Measurements from ENCODE around the gene PCIF1.
"Not testable (repeated sequence)": the region's sequence is repeated elsewhere in the genome, so short reads cannot be mapped to it uniquely, and the experiment has no call there.

PCIF1 gene

DNA sequence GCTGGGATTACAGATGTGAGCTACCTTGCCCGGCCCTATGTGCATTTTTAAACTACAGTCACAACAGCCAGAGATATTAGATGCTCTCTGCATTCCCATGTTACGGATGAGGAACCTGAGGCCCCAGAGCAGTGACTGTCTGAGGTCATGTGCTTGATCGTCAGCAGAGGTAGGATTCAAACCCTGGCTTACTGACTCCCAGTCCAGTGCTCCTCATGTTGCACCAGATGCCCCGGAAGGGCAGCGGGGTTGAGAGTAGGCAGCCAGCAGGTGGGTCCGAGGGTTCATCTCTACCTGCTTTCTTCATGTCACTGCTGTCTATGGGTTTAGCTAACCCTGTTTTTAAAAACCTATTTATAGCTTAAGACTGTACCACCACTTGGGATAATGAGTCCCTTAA, 46.8 kb downstream of the PCIF1 start:
- POLR2A ChIA-PET: no interaction called here
- CTCF ChIA-PET: interaction anchor here (0.8 to 3.8 kb wide), 2 partner anchors 11 to 33 kb away, joined by 3 to 21 read pairs; no protein-coding TSS in a partner anchor
- H3K4me3 ChIP-seq (ENCODE audit: low read depth, low read length): no peak overlapping the region
- TF ChIP-seq, protein P1, sequence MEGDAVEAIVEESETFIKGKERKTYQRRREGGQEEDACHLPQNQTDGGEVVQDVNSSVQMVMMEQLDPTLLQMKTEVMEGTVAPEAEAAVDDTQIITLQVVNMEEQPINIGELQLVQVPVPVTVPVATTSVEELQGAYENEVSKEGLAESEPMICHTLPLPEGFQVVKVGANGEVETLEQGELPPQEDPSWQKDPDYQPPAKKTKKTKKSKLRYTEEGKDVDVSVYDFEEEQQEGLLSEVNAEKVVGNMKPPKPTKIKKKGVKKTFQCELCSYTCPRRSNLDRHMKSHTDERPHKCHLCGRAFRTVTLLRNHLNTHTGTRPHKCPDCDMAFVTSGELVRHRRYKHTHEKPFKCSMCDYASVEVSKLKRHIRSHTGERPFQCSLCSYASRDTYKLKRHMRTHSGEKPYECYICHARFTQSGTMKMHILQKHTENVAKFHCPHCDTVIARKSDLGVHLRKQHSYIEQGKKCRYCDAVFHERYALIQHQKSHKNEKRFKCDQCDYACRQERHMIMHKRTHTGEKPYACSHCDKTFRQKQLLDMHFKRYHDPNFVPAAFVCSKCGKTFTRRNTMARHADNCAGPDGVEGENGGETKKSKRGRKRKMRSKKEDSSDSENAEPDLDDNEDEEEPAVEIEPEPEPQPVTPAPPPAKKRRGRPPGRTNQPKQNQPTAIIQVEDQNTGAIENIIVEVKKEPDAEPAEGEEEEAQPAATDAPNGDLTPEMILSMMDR (IDR thresholded peaks at IDR 0.05; ENCODE audit: insufficient read depth, low read length, missing control alignments): no peak
- no peak for DNase-seq (ENCODE audit: low read depth, low spot score)

DNA sequence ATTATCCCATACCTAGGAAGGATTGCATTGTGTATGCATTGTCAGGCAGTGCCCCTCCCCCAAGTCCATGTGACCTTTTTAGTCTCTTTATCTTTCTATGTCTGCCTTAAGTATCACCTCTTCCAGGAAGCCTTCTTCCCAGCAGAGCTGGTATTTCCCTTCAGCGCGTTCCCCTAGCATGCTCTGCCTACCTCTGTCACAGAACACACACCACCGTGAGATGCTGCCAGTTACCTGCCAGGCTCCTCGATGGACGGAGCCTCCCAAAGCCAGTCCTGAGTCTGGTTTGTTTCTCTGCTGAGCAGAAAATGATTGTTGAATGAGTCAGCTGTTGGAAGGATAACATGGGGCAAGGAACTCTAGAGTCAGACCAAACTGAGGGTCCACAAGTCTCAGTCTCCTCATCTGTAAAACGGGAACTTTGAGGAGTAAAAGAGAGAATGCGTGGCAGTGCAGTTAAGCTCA, 48.8 kb downstream of the PCIF1 start:
- no peak for DNase-seq (ENCODE audit: low read depth, low spot score)
- POLR2A ChIA-PET: interaction anchor here (0.6 kb wide), 1 partner anchor 85 kb away, joined by 3 read pairs; no protein-coding TSS in a partner anchor
- H3K4me3 ChIP-seq (ENCODE audit: low read depth, low read length): no peak overlapping the region

DNA sequence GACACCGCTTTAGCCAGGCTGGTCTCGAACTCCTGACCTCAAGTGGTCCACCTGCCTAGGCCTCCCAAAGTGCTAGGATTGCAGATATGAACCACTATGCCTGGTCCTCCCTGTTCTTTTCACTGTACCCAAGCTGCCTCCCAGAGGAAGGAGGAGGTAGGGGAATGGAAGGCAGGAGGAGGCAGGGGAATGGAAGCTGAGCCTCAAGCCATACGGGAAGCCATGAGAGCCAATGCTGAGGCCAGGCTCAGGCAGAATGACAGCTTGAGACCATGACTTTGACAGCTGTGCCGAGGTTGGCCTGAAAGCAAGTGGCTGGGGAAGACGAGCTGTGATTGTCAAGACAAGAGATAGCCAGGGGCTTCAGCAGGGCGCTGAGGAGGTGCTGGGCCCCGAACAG, 51.1 kb downstream of the PCIF1 start:
- POLR2A ChIA-PET: no interaction called here

More for the DNA sequence above, 48.8 kb downstream of the PCIF1 start:
- TF ChIP-seq, protein P1 (IDR thresholded peaks at IDR 0.05; ENCODE audit: insufficient read depth, low read length, missing control alignments): no peak
- CTCF ChIA-PET: interaction anchor here (1.9 to 3.8 kb wide), 3 partner anchors 13 to 184 kb away, joined by 5 to 21 read pairs (median 8); no protein-coding TSS in a partner anchor

DNA sequence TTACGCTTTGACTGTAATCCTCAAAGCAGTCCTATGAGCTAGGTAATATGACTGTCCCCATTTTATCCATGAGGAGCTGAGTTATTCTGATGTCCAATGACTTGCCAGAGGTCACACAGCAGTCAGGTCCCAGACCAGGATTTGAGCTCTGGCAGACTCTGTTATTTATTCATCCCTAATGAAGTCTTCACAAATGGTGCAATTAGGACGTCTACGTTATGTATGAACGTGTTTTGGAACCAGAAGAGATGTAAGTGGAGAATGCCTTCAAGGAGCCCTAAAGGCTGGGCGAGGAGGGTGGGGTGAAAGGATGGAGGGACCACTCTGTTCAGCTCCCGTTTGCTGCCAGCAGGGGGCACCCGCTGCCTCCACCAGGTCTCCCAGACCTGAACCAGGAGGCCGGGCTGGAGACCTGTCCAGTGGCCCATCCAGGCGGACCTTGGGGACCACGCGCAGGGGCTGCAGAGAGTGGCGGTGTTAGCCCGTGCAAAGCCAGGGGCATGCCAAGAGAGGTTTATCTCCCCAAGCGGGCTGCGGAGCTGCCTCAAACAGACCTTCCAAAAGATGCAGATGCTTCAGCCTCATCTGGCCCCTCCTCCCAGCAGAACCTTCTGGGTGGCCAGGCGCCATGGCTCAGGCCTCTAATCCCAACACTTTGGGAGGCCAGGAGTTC, 52.8 kb downstream of the PCIF1 start:
- DNase-seq (ENCODE audit: low read depth, low spot score): no peak
- ChIA-PET POLR2A (no interaction called here), CTCF (interaction anchor here (0.7 to 6.4 kb wide), 22 partner anchors 8 to 451 kb away, joined by 3 to 74 read pairs (median 6); partner anchors contain the start of genes CTSA, MMP9, NEURL2 and ZNF335)

More for the DNA sequence above, 51.1 kb downstream of the PCIF1 start:
- CTCF ChIA-PET: interaction anchor here (0.9 to 6.4 kb wide), 8 partner anchors 10 to 363 kb away, joined by 3 to 74 read pairs (median 6); partner anchors contain the start of gene ZNF335
- DNase-seq (ENCODE audit: low read depth, low spot score): no peak
- TF ChIP-seq, protein P1 (IDR thresholded peaks at IDR 0.05; ENCODE audit: insufficient read depth, low read length, missing control alignments): no peak
- no peak overlapping the region for H3K4me3 ChIP-seq (ENCODE audit: low read depth, low read length)

DNA sequence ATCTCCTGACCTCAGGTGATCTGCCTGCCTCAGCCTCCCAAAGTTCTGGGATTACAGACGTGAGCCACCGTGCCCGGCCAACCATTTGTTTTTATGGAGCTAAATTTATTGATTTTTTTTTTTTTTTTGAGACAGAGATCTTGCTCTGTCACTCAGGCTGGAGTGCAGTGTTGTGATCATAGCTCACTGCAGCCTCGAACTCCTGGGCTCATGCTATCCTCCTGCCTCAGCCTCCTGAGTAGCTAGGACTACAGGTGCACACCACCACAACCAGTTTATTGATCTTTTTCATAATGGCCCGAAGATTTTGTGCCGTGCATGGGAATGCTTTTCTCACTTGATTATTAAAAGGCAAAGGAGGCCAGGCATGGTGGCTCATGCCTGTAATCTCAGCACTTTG, 54.3 kb downstream of the PCIF1 start:
- H3K4me3 ChIP-seq (ENCODE audit: low read depth, low read length): not testable (repeated sequence)

More for the DNA sequence above, 52.8 kb downstream of the PCIF1 start:
- no peak overlapping the region for H3K4me3 ChIP-seq (ENCODE audit: low read depth, low read length)
- TF ChIP-seq, protein P1 (IDR thresholded peaks at IDR 0.05; ENCODE audit: insufficient read depth, low read length, missing control alignments): peak; percentile 93

DNA sequence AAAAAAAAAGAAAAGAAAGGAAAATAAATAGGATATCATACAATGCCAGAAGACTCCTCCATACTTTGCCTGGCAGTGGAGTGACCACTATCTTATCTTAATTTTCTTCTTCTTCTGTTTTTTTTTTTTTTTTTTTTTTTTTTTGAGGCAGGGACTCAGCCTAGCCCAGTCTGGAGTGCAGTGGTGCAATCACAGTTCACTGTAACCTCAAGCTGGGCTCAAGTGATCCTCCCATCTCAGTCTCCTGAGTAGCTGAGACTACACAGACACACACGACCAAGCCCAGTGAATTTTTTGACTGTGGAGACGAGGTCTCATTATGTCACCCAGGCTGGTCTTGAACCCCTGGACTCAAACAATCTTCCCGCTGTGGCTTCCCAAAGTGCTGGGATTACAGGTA, 57.1 kb downstream of the PCIF1 start:
- POLR2A ChIA-PET: no interaction called here
- CTCF ChIA-PET: interaction anchor here (2.9 to 6.4 kb wide), 2 partner anchors 9 to 22 kb away, joined by 18 to 51 read pairs; no protein-coding TSS in a partner anchor

More for the DNA sequence above, 54.3 kb downstream of the PCIF1 start:
- DNase-seq (ENCODE audit: low read depth, low spot score); POLR2A ChIA-PET: not testable (repeated sequence)
- CTCF ChIA-PET: interaction anchor here (2.1 to 6.4 kb wide), 4 partner anchors 12 to 186 kb away, joined by 10 to 74 read pairs (median 34); partner anchors contain the start of gene ZNF335

More for the DNA sequence above, 57.1 kb downstream of the PCIF1 start:
- H3K4me3 ChIP-seq (ENCODE audit: low read depth, low read length): no peak overlapping the region
- TF ChIP-seq, protein P1 (IDR thresholded peaks at IDR 0.05; ENCODE audit: insufficient read depth, low read length, missing control alignments): no peak
- DNase-seq (ENCODE audit: low read depth, low spot score): no peak
